Right ventricle myocardium inferior (tissue), 1 donor: ENCODE results near the gene FOXF1. TPM values are rescaled to one million over a fixed set of nuclear protein-coding genes. Genes with fewer than 3 reads are reported as not detected.
A peak's percentile ranks its signal among the peaks of the same experiment; 100 is the strongest.

Source experiments
- ATAC-seq: fragments of 200-7000 bp; cut with Tn5 transposase; one replicate; pipeline ENCODE4 v1.9.1; 2020; ENCODE audit warnings: mild to moderate bottlenecking, moderate library complexity
- DNase-seq: peaks from one replicate; pipeline ENCODE4 v3.0.0; 2021; ENCODE audit errors: missing footprints
- intact Hi-C: fragments of 100-400 bp; cut with DNase I; formaldehyde crosslinking; loops from one replicate; pipeline ENCODE4 v1.11.0; 2022
- total RNA-seq: library from RNA; stranded (reverse); fragmentation: NEBNext Ultra II Directional; extraction: Animal tissue kit (Norgen Biotek cat#: 25700); gene quantifications from one replicate; pipeline ENCODE4 v1.2.1, GENCODE V29; 2021
- donor health status: DM: no; HTN: yes; CAD: no; lungs with severe emphysema.

FOXF1 gene
- total RNA-seq, 1 donor from 2014 or later: 0.05 TPM

- intact Hi-C loops: loop anchor here (5.0 kb wide), 1 partner anchor 272 kb away; no protein-coding TSS in a partner anchor
- no peak for DNase-seq
- ATAC-seq: no peak
These were observed 13.7 kb downstream of the FOXF1 start for GRCh38 chr16:86524029-86524428.

- intact Hi-C loops: no loop called here
- DNase-seq: no peak
- no peak for ATAC-seq
These were observed 15.4 kb downstream of the FOXF1 start for GRCh38 chr16:86525696-86526095.

- DNase-seq: no peak
- intact Hi-C loops: no loop called here
- no peak for ATAC-seq
These were observed 17.0 kb downstream of the FOXF1 start for GRCh38 chr16:86527366-86527765.

DNA sequence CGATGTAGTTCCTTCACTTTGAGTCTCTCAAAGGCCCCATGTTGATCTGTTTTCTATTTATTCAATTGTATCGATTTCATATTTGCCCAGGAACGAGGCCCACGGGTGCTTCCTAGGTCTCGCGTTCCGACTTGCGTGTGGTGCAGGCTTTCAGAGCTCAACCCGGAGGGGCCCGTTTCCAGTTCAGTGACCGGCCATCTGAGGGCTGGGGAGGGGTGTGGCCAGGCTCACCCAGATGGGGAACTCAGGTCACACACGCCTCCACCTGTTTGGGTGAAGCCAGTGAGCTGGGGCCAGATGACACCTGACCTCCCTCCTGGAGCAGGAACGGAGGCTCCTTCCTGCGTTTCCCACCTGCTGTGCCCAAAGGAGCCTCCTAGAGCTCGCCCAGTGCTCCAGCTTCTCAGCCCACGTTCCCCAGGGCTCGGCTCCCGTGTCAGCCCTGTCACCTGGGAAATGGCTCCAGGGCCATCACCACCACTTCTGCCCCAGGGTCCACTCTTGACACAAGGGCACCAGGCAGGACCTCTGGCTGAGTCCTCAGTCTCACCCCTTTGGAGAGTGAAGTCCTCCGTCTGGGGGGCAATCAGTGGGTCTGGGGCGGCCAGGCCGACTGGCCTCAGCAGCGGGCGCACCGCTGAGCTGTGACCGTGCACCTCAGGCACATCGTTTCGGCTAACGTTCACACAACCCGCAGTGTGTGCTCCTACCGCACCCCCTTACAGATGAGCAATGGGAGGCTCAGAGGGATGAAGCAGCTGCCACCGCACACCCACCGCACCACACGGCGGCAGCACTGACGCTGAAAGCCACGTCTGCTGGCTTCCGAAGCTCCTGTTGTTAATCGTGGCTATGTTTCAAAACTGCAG lies 18.0 kb downstream of the FOXF1 start:
- no peak for DNase-seq
- ATAC-seq: no peak
- intact Hi-C loops: no loop called here

DNA sequence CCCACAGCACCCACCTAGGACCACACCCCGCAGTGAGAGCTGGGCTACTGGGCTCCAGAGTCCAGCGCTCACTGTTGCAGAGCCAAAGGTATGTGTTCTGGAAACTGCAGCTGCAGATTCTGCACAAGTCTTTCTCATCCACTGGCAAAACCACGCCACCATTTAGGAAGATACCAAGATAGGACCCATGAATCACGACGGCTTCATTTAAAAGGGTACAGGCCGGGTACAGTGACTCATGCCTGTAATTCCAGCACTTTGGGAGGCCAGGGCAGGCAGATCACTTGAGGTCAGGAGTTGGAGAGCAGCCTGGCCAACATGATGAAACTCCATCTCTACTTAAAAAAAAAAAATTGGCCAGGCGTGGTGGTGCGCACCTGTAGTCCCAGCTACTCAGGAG lies 18.8 kb downstream of the FOXF1 start:
- DNase-seq (no peak), ATAC-seq (no peak)
- intact Hi-C loops: no loop called here

DNA sequence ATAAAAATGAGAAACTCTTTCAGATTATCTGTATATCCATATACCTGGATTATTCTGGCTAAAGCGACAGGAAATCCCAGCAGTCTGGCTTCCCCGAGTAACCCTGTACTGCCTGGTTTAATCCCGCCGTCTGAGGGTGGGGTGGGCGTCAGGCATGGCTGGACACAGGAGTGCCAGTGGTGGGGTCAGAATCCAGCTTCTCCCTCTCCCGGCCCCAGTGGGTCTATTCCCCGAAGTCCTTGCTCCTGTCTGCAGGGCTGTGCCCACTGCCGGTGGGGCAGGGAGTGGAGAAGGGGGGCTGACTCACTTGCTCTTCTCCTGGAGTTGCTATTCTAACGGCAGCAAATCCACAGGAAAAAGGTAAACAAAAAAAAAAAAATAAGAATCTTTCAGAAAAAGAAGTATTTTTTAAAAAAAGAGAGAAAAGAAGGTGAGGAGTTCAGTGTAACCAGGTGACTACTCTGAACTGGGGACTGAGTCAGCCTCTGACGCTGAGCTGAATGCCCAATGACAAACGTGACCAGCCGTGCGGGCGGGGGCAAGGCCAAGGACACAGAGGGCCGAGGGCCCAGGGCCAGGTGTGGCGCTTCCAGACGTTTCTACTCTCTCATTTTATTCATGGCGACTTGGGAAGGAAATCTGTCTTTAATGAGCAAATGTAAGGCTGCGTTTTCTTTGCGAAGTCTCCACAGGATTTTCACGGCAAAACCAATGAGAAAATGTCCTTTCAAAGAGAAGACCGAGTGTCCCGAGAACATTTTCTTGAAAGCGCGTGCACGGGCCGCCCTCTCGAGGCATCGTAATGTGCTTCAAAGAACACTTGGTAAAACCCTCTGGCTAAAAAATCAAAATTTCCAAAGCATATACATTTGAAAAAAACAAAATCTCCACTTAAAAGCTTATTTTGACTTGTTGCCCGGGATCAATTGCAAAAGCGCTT lies 20.2 kb downstream of the FOXF1 start:
- ATAC-seq (no peak), DNase-seq (no peak)
- intact Hi-C loops: loop anchor here (2.0 kb wide), 1 partner anchor 56 kb away; no protein-coding TSS in a partner anchor

GRCh38 chr16:86531191-86531545 lies 20.8 kb downstream of the FOXF1 start:
- intact Hi-C loops: loop anchor here (2.0 kb wide), 1 partner anchor 56 kb away; no protein-coding TSS in a partner anchor
- DNase-seq (peak; percentile 89), ATAC-seq (peak; percentile 81)

- ATAC-seq (no peak), DNase-seq (no peak)
- intact Hi-C loops: loop anchor here (2.0 kb wide), 1 partner anchor 55 kb away; no protein-coding TSS in a partner anchor
These were observed 21.6 kb downstream of the FOXF1 start for GRCh38 chr16:86531641-86532525.

DNA sequence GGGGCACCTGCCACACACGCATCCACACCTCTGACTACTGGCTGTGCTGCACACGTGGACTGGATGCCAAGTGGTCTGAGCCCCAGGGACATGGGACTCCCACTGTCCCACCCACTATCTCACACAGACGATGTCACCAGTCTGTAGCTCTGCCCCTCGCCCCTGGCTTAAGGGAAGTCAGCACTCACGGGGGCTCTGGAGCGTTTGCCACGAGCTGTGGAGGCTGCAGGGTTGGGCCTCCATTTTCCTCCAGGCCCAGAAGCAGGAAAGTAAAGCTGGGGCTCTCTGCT lies 22.1 kb downstream of the FOXF1 start:
- ATAC-seq: no peak
- intact Hi-C loops: no loop called here
- no peak for DNase-seq

GRCh38 chr16:86533076-86533475 lies 22.7 kb downstream of the FOXF1 start:
- no peak for DNase-seq
- intact Hi-C loops: no loop called here
- no peak for ATAC-seq

- DNase-seq: no peak
- no peak for ATAC-seq
These were observed 23.5 kb downstream of the FOXF1 start for GRCh38 chr16:86533767-86534351.

GRCh38 chr16:86534779-86535615 lies 24.7 kb downstream of the FOXF1 start:
- ATAC-seq (no peak), DNase-seq (no peak)
- intact Hi-C loops: no loop called here

More at GRCh38 chr16:86533767-86534351, 23.5 kb downstream of the FOXF1 start:
- intact Hi-C loops: no loop called here

DNA sequence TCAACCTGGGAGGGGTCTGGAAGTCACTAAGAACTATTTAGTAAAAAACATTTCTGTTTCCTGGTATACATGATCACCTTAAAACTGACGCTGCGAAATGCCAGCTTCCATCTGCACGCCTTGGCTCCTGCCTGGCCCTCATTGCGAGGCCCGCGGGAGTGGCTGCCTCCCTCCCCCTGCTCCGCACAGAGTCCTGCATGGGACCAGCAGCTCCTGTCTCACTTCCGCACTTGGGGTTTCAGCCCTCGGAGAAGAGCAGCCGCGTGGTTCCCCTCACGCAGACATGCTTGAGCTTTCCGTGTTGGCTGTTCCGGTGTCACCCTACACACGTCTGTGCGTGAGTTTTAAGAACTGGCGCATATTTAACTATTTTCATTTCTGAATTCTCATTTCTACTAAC lies 26.3 kb downstream of the FOXF1 start:
- DNase-seq: no peak
- intact Hi-C loops: no loop called here
- ATAC-seq: no peak

GRCh38 chr16:86537486-86537885 lies 27.2 kb downstream of the FOXF1 start:
- intact Hi-C loops: no loop called here
- ATAC-seq (no peak), DNase-seq (no peak)

- intact Hi-C loops: no loop called here
- DNase-seq: no peak
These were observed 28.0 kb downstream of the FOXF1 start for GRCh38 chr16:86538196-86538780.

GRCh38 chr16:86540894-86541293 lies 30.6 kb downstream of the FOXF1 start:
- DNase-seq: no peak
- intact Hi-C loops: no loop called here
- ATAC-seq: no peak

More at GRCh38 chr16:86538196-86538780, 28.0 kb downstream of the FOXF1 start:
- ATAC-seq: no peak

- DNase-seq (no peak), ATAC-seq (no peak)
- intact Hi-C loops: no loop called here
These were observed 31.2 kb downstream of the FOXF1 start for GRCh38 chr16:86541560-86541959.
